ENCODE data around the gene RETREG3.
"Not testable (repeated sequence)": the region's sequence is repeated elsewhere in the genome, so short reads cannot be mapped to it uniquely, and the experiment has no call there.

Gene RETREG3

GRCh38 chr17:42632949-42633444 lies 23.8 kb upstream of the RETREG3 start:
- Histone ChIP-seq H3K27ac (ENCODE audit: low read length) (no peak overlapping the region), H2AFZ (ENCODE audit: low read length) (no peak overlapping the region), H3K4me3 (ENCODE audit: low read length) (no peak overlapping the region), H3K9me2 (replicated peaks; ENCODE audit: insufficient read depth, low read length) (no peaks in the 10 kb centered on the region), H3K4me2 (ENCODE audit: low read depth, low read length) (no peak overlapping the region), H3K27me3 (replicated peaks; ENCODE audit: insufficient read depth, low read length) (no peaks in the 10 kb centered on the region), H3K9ac (ENCODE audit: low read length) (no peak overlapping the region), H3K9me3 (replicated peaks; ENCODE audit: insufficient read depth, low read length) (no peaks in the 10 kb centered on the region), H3F3A (ENCODE audit: insufficient read depth, low read length) (no peaks in the 10 kb centered on the region), H3K4me1 (ENCODE audit: low read length) (no peaks in the 10 kb centered on the region), H3K36me3 (replicated peaks; ENCODE audit: insufficient read depth, low read length) (no peaks in the 10 kb centered on the region), H3K79me2 (ENCODE audit: low read length) (no peaks in the 10 kb centered on the region), H4K20me1 (ENCODE audit: insufficient read depth, low read length) (no peaks in the 10 kb centered on the region)
- TF ChIP-seq EZH2phosphoT487 (IDR thresholded peaks at IDR 0.05; ENCODE audit: low read length) (no peak), EZH2 (optimal IDR thresholded peaks at IDR 0.05; ENCODE audit: low read depth, low read length) (no peak)
- TF ChIP-seq, protein P1, sequence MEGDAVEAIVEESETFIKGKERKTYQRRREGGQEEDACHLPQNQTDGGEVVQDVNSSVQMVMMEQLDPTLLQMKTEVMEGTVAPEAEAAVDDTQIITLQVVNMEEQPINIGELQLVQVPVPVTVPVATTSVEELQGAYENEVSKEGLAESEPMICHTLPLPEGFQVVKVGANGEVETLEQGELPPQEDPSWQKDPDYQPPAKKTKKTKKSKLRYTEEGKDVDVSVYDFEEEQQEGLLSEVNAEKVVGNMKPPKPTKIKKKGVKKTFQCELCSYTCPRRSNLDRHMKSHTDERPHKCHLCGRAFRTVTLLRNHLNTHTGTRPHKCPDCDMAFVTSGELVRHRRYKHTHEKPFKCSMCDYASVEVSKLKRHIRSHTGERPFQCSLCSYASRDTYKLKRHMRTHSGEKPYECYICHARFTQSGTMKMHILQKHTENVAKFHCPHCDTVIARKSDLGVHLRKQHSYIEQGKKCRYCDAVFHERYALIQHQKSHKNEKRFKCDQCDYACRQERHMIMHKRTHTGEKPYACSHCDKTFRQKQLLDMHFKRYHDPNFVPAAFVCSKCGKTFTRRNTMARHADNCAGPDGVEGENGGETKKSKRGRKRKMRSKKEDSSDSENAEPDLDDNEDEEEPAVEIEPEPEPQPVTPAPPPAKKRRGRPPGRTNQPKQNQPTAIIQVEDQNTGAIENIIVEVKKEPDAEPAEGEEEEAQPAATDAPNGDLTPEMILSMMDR (IDR thresholded peaks at IDR 0.05; ENCODE audit: low read length) = no peak
- no peak for DNase-seq

GRCh38 chr17:42629411-42630009 lies 20.3 kb upstream of the RETREG3 start:
- Histone ChIP-seq H2AFZ (ENCODE audit: low read length) (no peak overlapping the region), H3K9me2 (replicated peaks; ENCODE audit: insufficient read depth, low read length) (no peaks in the 10 kb centered on the region)

GRCh38 chr17:42627032-42627764 lies 18.0 kb upstream of the RETREG3 start:
- H3K9me3 ChIP-seq (replicated peaks; ENCODE audit: insufficient read depth, low read length); H3K27ac ChIP-seq (ENCODE audit: low read length); H3K4me2 ChIP-seq (ENCODE audit: low read depth, low read length); H3K4me3 ChIP-seq (ENCODE audit: low read length); H3K4me1 ChIP-seq (ENCODE audit: low read length); H2AFZ ChIP-seq (ENCODE audit: low read length); H3K36me3 ChIP-seq (replicated peaks; ENCODE audit: insufficient read depth, low read length); H3F3A ChIP-seq (ENCODE audit: insufficient read depth, low read length); H3K9me2 ChIP-seq (replicated peaks; ENCODE audit: insufficient read depth, low read length); H3K9ac ChIP-seq (ENCODE audit: low read length); DNase-seq; H3K27me3 ChIP-seq (replicated peaks; ENCODE audit: insufficient read depth, low read length); H3K79me2 ChIP-seq (ENCODE audit: low read length); H4K20me1 ChIP-seq (ENCODE audit: insufficient read depth, low read length): not testable (repeated sequence)

More at GRCh38 chr17:42629411-42630009, 20.3 kb upstream of the RETREG3 start:
- no peaks in the 10 kb centered on the region for H3K79me2 ChIP-seq (ENCODE audit: low read length)
- no peaks in the 10 kb centered on the region for H4K20me1 ChIP-seq (ENCODE audit: insufficient read depth, low read length)
- H3K36me3 ChIP-seq (replicated peaks; ENCODE audit: insufficient read depth, low read length) = no peaks in the 10 kb centered on the region
- H3K27me3 ChIP-seq (replicated peaks; ENCODE audit: insufficient read depth, low read length) = no peaks in the 10 kb centered on the region
- no peak overlapping the region for H3K27ac ChIP-seq (ENCODE audit: low read length)
- DNase-seq = no peak
- H3K4me1 ChIP-seq (ENCODE audit: low read length) = no peaks in the 10 kb centered on the region
- TF ChIP-seq, protein P1 (IDR thresholded peaks at IDR 0.05; ENCODE audit: low read length) = no peak
- no peak for TF ChIP-seq EZH2phosphoT487 (IDR thresholded peaks at IDR 0.05; ENCODE audit: low read length)
- no peak for TF ChIP-seq EZH2 (optimal IDR thresholded peaks at IDR 0.05; ENCODE audit: low read depth, low read length)
- no peak overlapping the region for H3K9ac ChIP-seq (ENCODE audit: low read length)
- no peak overlapping the region for H3K4me2 ChIP-seq (ENCODE audit: low read depth, low read length)
- H3K9me3 ChIP-seq (replicated peaks; ENCODE audit: insufficient read depth, low read length) = no peaks in the 10 kb centered on the region
- no peak overlapping the region for H3K4me3 ChIP-seq (ENCODE audit: low read length)
- no peaks in the 10 kb centered on the region for H3F3A ChIP-seq (ENCODE audit: insufficient read depth, low read length)

All from MM.1S (cell line).